ENCODE data around the gene MSS51. TPM values are rescaled to one million over a fixed set of nuclear protein-coding genes. Genes with fewer than 3 reads are reported as not detected.
A peak's percentile ranks its signal among the peaks of the same experiment; 100 is the strongest.

MSS51 gene
- total and polyA plus RNA-seq, 9 donors, result 1.1 to 3.5 (median 2.1) TPM

- intact Hi-C loops (cut with DNase I), result no loop called here
- H3K4me3 ChIP-seq, result peak overlapping the region; percentile 81
- TF ChIP-seq POLR2A (IDR thresholded peaks at IDR 0.05) (no peak), EP300 (IDR thresholded peaks at IDR 0.05) (no peak), CTCF (IDR thresholded peaks at IDR 0.05) (peak in 1 of 3 donors; percentile 0)
- no peaks in the 10 kb centered on the region for H3K9me3 ChIP-seq
- H3K27me3 ChIP-seq, result no peaks in the 10 kb centered on the region
- H3K36me3 ChIP-seq, result no peaks in the 10 kb centered on the region
- WGBS, 3 donors, result 2 to 4% (median 2%) methylated on average over 17 of the region's 17 CpGs
- peaks cover 6% of the 10 kb centered on the region for H3K4me1 ChIP-seq (ENCODE audit: insufficient read depth)
- no peak for DNase-seq
- peak overlapping the region in 1 of 2 donors; percentile 95 for H3K27ac ChIP-seq
Observed at GRCh38 chr10:73414230-73414945, 19.0 kb downstream of the MSS51 start.

GRCh38 chr10:73413528-73414229, 19.7 kb downstream of the MSS51 start, which contains the start of gene ANXA7:
Gene ANXA7 (minus strand): TSS chr10:73414058. CDS start chr10:73400856, 13,202 bp downstream.
- TF ChIP-seq CTCF (IDR thresholded peaks at IDR 0.05) (peak in 2 of 3 donors; percentile 22 to 29), EP300 (IDR thresholded peaks at IDR 0.05) (peak; percentile 6), POLR2A (IDR thresholded peaks at IDR 0.05) (peak; percentile 94)
- Histone ChIP-seq H3K27me3 (no peaks in the 10 kb centered on the region), H3K27ac (peak within 1 kb of the TSS; percentile 84 to 95), H3K36me3 (no peaks in the 10 kb centered on the region), H3K9me3 (no peaks in the 10 kb centered on the region), H3K4me1 (ENCODE audit: insufficient read depth) (peaks cover 6% of the 10 kb centered on the region), H3K4me3 (peak within 1 kb of the TSS; percentile 81)
- WGBS, 3 donors, result 0% methylated on average over 56 to 62 of the region's 62 CpGs
- intact Hi-C loops (cut with DNase I), result no loop called here
- peak; percentile 93 to 96 (median 95) for DNase-seq

DNA sequence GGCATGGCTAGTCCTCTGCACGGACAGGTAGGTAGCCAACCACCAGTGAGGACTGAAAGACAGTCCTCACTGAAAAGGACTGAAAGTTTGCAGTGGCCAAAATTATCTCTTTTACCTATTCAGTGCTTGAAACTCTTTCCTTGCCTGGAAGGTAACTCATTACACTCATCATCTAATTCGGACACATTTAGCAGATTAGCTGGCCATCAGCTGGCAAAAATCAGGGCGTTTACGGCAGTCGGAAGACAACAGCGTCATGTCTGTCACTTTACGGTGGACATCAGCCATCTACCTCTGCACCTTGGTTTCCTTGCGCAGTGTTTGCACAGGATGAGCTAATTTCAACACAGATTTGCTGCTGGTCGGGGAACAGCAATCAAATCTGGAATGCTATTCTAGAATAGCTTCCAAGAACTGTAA, 20.2 kb downstream of the MSS51 start:
- TF ChIP-seq CTCF (IDR thresholded peaks at IDR 0.05) (no peak), POLR2A (IDR thresholded peaks at IDR 0.05) (no peak), EP300 (IDR thresholded peaks at IDR 0.05) (no peak)
- Histone ChIP-seq H3K4me1 (ENCODE audit: insufficient read depth) (peaks cover 6% of the 10 kb centered on the region), H3K27ac (peak overlapping the region; percentile 84 to 95), H3K4me3 (peak overlapping the region; percentile 81), H3K36me3 (no peaks in the 10 kb centered on the region), H3K9me3 (no peaks in the 10 kb centered on the region), H3K27me3 (no peaks in the 10 kb centered on the region)
- 0 to 1% (median 1%) methylated on average over 9 of the region's 9 CpGs for WGBS, 3 donors
- intact Hi-C loops (cut with DNase I), result no loop called here
- DNase-seq, result peak in 1 of 5 donors; percentile 27

DNA sequence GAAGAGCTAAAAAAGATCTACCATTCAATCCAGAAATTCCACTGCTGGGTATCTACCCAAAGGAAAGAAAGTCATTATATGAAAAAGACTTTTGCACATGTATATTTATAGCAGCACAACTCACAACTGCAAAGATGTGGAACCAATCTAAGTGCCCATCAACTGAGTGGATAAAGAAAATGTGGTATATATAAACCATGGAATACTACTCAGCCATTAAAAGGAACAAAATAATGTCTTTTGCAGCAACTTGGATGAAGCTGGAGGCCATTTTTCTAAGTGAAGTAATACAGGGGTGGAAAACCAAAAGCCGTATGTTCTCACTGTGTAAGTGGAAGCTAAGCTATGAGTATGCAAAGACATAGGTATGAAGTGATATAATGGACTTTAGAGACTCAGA, 22.5 kb downstream of the MSS51 start:
- Histone ChIP-seq H3K9me3 (no peaks in the 10 kb centered on the region), H3K4me3 (no peak overlapping the region), H3K27me3 (no peaks in the 10 kb centered on the region), H3K36me3 (no peaks in the 10 kb centered on the region), H3K27ac (no peak overlapping the region), H3K4me1 (ENCODE audit: insufficient read depth) (peaks cover 8% of the 10 kb centered on the region)
- no peak for DNase-seq
- intact Hi-C loops (cut with DNase I), result no loop called here
- TF ChIP-seq CTCF (IDR thresholded peaks at IDR 0.05), result no peak
- TF ChIP-seq EP300 (IDR thresholded peaks at IDR 0.05), result no peak
- TF ChIP-seq POLR2A (IDR thresholded peaks at IDR 0.05), result no peak
- WGBS, 3 donors, result 95 to 98% (median 97%) methylated on average over 1 of the region's 1 CpG

Measured in ovary (tissue), 9 donors.